Measurements from ENCODE around the gene GRIN1.

Gene GRIN1

GRCh38 chr9:137191245-137191644 is 52.3 kb downstream of the GRIN1 start:
- Histone ChIP-seq H3K27ac (ENCODE audit: low read depth, low read length, poor library complexity, severe bottlenecking) (no peak overlapping the region), H3F3A (ENCODE audit: insufficient read depth, low read length) (no peaks in the 10 kb centered on the region), H3K79me2 (ENCODE audit: insufficient read depth, low read length) (peaks cover 4% of the 10 kb centered on the region), H3K9ac (ENCODE audit: low read length) (no peak overlapping the region), H3K4me2 (ENCODE audit: low read length) (no peak overlapping the region), H2AFZ (ENCODE audit: low read length) (no peak overlapping the region), H3K36me3 (ENCODE audit: insufficient read depth, low read length) (peaks cover 15% of the 10 kb centered on the region), H3K27me3 (ENCODE audit: insufficient read depth, low read length) (0 out of 2 replicates have a peak, but pooled peaks cover 5% of the 10 kb centered on the region), H3K4me3 (ENCODE audit: low read depth, low read length, poor library complexity, severe bottlenecking) (no peak overlapping the region), H3K9me3 (ENCODE audit: low read length) (no peaks in the 10 kb centered on the region), H4K20me1 (ENCODE audit: insufficient read depth, low read length) (no peaks in the 10 kb centered on the region), H3K9me2 (ENCODE audit: low read depth, low read length) (no peaks in the 10 kb centered on the region), H3K4me1 (ENCODE audit: insufficient read depth, low read length, severe bottlenecking) (peaks cover 27% of the 10 kb centered on the region)
- TF ChIP-seq CTCF (IDR thresholded peaks at IDR 0.05; ENCODE audit: low read length) (no peak), EZH2 (IDR thresholded peaks at IDR 0.05; ENCODE audit: borderline replicate concordance, low read length) (no peak)

GRCh38 chr9:137191691-137192447 is 52.9 kb downstream of the GRIN1 start:
- no peaks in the 10 kb centered on the region for H3K9me2 ChIP-seq (ENCODE audit: low read depth, low read length)
- no peak overlapping the region for H2AFZ ChIP-seq (ENCODE audit: low read length)
- H3K4me1 ChIP-seq (ENCODE audit: insufficient read depth, low read length, severe bottlenecking) = peaks cover 21% of the 10 kb centered on the region
- H3K9me3 ChIP-seq (ENCODE audit: low read length) = no peaks in the 10 kb centered on the region
- peaks cover 15% of the 10 kb centered on the region for H3K36me3 ChIP-seq (ENCODE audit: insufficient read depth, low read length)
- no peak for TF ChIP-seq EZH2 (IDR thresholded peaks at IDR 0.05; ENCODE audit: borderline replicate concordance, low read length)
- TF ChIP-seq CTCF (IDR thresholded peaks at IDR 0.05; ENCODE audit: low read length) = no peak
- H3K27me3 ChIP-seq (ENCODE audit: insufficient read depth, low read length) = 0 out of 2 replicates have a peak, but pooled peaks cover 5% of the 10 kb centered on the region
- H4K20me1 ChIP-seq (ENCODE audit: insufficient read depth, low read length) = no peaks in the 10 kb centered on the region
- H3K27ac ChIP-seq (ENCODE audit: low read depth, low read length, poor library complexity, severe bottlenecking) = no peak overlapping the region
- H3K4me2 ChIP-seq (ENCODE audit: low read length) = no peak overlapping the region
- no peak overlapping the region for H3K4me3 ChIP-seq (ENCODE audit: low read depth, low read length, poor library complexity, severe bottlenecking)
- H3F3A ChIP-seq (ENCODE audit: insufficient read depth, low read length) = no peaks in the 10 kb centered on the region
- no peak overlapping the region for H3K9ac ChIP-seq (ENCODE audit: low read length)
- H3K79me2 ChIP-seq (ENCODE audit: insufficient read depth, low read length) = peaks cover 4% of the 10 kb centered on the region

- H3K27me3 ChIP-seq (ENCODE audit: insufficient read depth, low read length) = 0 out of 2 replicates have a peak, but pooled peaks cover 5% of the 10 kb centered on the region
- no peaks in the 10 kb centered on the region for H3K9me2 ChIP-seq (ENCODE audit: low read depth, low read length)
- no peaks in the 10 kb centered on the region for H3K9me3 ChIP-seq (ENCODE audit: low read length)
- H2AFZ ChIP-seq (ENCODE audit: low read length) = no peak overlapping the region
- no peaks in the 10 kb centered on the region for H4K20me1 ChIP-seq (ENCODE audit: insufficient read depth, low read length)
- no peak overlapping the region for H3K9ac ChIP-seq (ENCODE audit: low read length)
- no peak for TF ChIP-seq EZH2 (IDR thresholded peaks at IDR 0.05; ENCODE audit: borderline replicate concordance, low read length)
- no peak for TF ChIP-seq CTCF (IDR thresholded peaks at IDR 0.05; ENCODE audit: low read length)
- H3K27ac ChIP-seq (ENCODE audit: low read depth, low read length, poor library complexity, severe bottlenecking) = no peak overlapping the region
- peaks cover 4% of the 10 kb centered on the region for H3K79me2 ChIP-seq (ENCODE audit: insufficient read depth, low read length)
- H3K4me3 ChIP-seq (ENCODE audit: low read depth, low read length, poor library complexity, severe bottlenecking) = no peak overlapping the region
- no peaks in the 10 kb centered on the region for H3F3A ChIP-seq (ENCODE audit: insufficient read depth, low read length)
- H3K4me1 ChIP-seq (ENCODE audit: insufficient read depth, low read length, severe bottlenecking) = peaks cover 15% of the 10 kb centered on the region
- H3K36me3 ChIP-seq (ENCODE audit: insufficient read depth, low read length) = peaks cover 11% of the 10 kb centered on the region
- H3K4me2 ChIP-seq (ENCODE audit: low read length) = no peak overlapping the region
Measured at GRCh38 chr9:137192448-137192780, 53.5 kb downstream of the GRIN1 start.

Data from OCI-LY1 (cell line).